Activated naive CD8-positive, alpha-beta T cell treated with anti-CD3 and anti-CD28 coated beads, Interleukin-2, amount 50 U/mL, for 24 hours (primary cell): Measurements from ENCODE around the gene CD244.
"Not testable (repeated sequence)": the region's sequence is repeated elsewhere in the genome, so short reads cannot be mapped to it uniquely, and the experiment has no call there.

ENCODE experiments used
- ATAC-seq: fragments of 150-1000 bp; cut with Tn5 transposase; one replicate; pipeline ENCODE4 v1.10.0; 2021
- DNase-seq: peaks from one replicate; pipeline ENCODE4 v3.0.0; 2021
- H3K27ac Mint-ChIP-seq: one replicate; pipeline ENCODE4 v1.8.0; 2021; ENCODE audit warnings: mild to moderate bottlenecking, mixed read lengths
- H3K27me3 Mint-ChIP-seq: one replicate; pipeline ENCODE4 v1.8.0; 2021; ENCODE audit warnings: mixed read lengths
- H3K36me3 Mint-ChIP-seq: one replicate; pipeline ENCODE4 v1.8.0; 2021; ENCODE audit warnings: low read depth, mixed read lengths
- H3K4me1 Mint-ChIP-seq: one replicate; pipeline ENCODE4 v1.8.0; 2021; ENCODE audit warnings: mixed read lengths
- H3K4me3 Mint-ChIP-seq: one replicate; pipeline ENCODE4 v1.8.0; 2021; ENCODE audit warnings: mild to moderate bottlenecking, moderate library complexity, mixed read lengths
- H3K9me3 Mint-ChIP-seq: one replicate; pipeline ENCODE4 v1.8.0; 2021; ENCODE audit warnings: mixed read lengths

CD244 gene

GRCh38 chr1:160885042-160885441 lies 22.4 kb upstream of the CD244 start, which contains the start of gene ITLN1:
Gene ITLN1 (minus strand): TSS chr1:160885180. CDS start chr1:160884877, 303 bp downstream.
- H3K27ac Mint-ChIP-seq = no peak within 1 kb of the TSS
- H3K9me3 Mint-ChIP-seq = no peaks in the 10 kb centered on the region
- H3K4me1 Mint-ChIP-seq = peaks cover 3% of the 10 kb centered on the region
- no peak for DNase-seq
- H3K36me3 Mint-ChIP-seq = no peaks in the 10 kb centered on the region
- no peak within 1 kb of the TSS for H3K4me3 Mint-ChIP-seq
- no peak for ATAC-seq
- H3K27me3 Mint-ChIP-seq = peaks cover 3% of the 10 kb centered on the region

GRCh38 chr1:160884579-160884978 lies 21.9 kb upstream of the CD244 start:
- Mint-ChIP-seq H3K27ac (no peak overlapping the region), H3K4me1 (peaks cover 3% of the 10 kb centered on the region), H3K4me3 (no peak overlapping the region), H3K27me3 (peaks cover 3% of the 10 kb centered on the region), H3K9me3 (no peaks in the 10 kb centered on the region), H3K36me3 (no peaks in the 10 kb centered on the region)
- ATAC-seq (peak; percentile 28), DNase-seq (no peak)

DNA sequence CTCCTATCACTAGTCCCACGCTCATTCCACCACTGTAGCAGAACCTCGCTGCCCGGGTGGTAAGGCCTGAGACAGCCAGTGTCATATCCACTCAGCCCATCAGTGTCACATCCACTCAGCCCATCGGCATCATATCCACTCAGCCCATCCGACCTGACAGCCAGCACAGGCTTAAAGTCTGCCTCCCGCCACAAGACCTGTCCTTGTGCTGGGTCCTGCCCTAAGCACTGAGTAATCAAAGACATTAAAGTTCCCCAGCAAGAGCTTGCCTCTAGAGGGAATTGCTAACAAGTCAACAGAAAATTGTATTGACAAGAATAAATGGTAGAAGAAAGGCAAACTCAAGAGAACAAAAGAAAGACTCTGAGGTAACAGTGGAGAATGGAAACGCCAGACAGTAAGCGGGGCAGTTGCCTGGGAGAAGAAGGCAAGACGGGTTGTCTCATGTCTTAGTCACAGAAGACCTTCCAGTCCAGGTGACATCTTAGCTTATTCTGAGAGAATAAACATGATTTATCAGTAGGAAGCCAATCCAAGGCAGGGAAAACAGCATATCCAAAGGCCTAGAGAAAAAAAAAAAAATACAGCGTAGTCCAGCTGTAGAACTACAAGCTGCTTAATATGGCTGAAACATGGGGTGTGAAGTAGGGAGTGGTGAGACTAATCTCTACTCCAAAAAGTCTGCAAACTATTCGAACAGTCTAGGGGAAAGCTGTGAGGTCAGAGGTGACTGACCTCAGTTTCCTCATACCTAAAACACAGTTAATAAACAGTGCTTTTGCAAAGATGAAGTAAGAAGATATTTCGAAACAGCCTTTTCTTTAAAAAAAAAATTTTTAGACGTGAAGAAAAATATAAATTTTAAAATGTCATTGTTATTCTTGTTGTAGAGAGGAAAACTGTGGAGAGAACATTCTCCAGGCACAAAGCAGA lies 21.2 kb upstream of the CD244 start:
- Mint-ChIP-seq H3K27ac (peak overlapping the region; percentile 11), H3K4me3 (no peak overlapping the region), H3K36me3 (no peaks in the 10 kb centered on the region), H3K4me1 (peaks cover 6% of the 10 kb centered on the region), H3K27me3 (peaks cover under 1% of the 10 kb centered on the region), H3K9me3 (no peaks in the 10 kb centered on the region)
- ATAC-seq (no peak), DNase-seq (no peak)

GRCh38 chr1:160882582-160882981 lies 19.9 kb upstream of the CD244 start:
- no peaks in the 10 kb centered on the region for H3K9me3 Mint-ChIP-seq
- no peak for DNase-seq
- H3K27me3 Mint-ChIP-seq = no peaks in the 10 kb centered on the region
- peaks cover 8% of the 10 kb centered on the region for H3K4me1 Mint-ChIP-seq
- no peak overlapping the region for H3K4me3 Mint-ChIP-seq
- ATAC-seq = no peak
- H3K36me3 Mint-ChIP-seq = no peaks in the 10 kb centered on the region
- H3K27ac Mint-ChIP-seq = no peak overlapping the region

DNA sequence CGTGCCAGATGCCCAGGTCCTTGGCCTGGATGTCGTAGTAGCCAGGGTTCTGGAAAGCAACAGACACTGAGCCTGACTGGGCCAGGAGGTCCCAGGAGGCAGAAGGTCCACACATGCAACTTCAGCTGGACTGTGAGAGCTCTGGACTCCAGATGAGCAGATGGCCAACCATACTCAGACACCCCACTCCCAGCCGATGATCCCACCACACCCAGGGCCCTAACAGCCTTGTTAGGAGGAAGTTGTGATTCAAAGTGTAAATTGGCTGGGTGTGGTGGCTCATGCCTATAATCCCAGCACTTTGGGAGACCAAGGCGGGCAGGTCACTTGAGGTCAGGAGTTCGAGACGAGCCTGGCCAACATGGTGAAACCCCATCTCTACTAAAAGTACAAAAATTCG lies 18.6 kb upstream of the CD244 start:
- not testable (repeated sequence) for H3K27me3 Mint-ChIP-seq, ATAC-seq, H3K9me3 Mint-ChIP-seq, H3K4me3 Mint-ChIP-seq, DNase-seq, H3K27ac Mint-ChIP-seq, H3K36me3 Mint-ChIP-seq
- H3K4me1 Mint-ChIP-seq = peaks cover 14% of the 10 kb centered on the region

DNA sequence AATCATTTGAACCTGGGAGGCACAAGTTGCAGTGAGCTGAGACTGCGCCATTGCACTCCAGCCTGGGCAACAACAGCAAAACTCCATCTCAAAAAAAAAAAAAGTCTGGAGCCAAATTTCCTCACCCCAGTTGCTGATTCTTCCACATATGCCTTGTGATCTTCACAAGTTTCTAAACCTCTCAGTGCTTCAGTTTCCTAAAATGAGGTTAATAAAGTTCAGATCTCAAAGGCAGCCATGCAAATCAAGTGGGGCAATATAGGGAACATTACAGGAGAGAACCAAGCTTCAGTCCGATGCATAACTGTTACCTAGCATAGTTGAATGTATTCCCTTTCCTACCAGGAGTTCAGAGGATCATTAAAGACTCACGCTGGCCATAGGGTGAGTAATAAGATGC lies 17.5 kb upstream of the CD244 start:
- no peaks in the 10 kb centered on the region for H3K9me3 Mint-ChIP-seq
- H3K27me3 Mint-ChIP-seq = no peaks in the 10 kb centered on the region
- DNase-seq (no peak), ATAC-seq (no peak)
- H3K36me3 Mint-ChIP-seq = no peaks in the 10 kb centered on the region
- H3K4me3 Mint-ChIP-seq = no peak overlapping the region
- no peak overlapping the region for H3K27ac Mint-ChIP-seq
- H3K4me1 Mint-ChIP-seq = peaks cover 21% of the 10 kb centered on the region

DNA sequence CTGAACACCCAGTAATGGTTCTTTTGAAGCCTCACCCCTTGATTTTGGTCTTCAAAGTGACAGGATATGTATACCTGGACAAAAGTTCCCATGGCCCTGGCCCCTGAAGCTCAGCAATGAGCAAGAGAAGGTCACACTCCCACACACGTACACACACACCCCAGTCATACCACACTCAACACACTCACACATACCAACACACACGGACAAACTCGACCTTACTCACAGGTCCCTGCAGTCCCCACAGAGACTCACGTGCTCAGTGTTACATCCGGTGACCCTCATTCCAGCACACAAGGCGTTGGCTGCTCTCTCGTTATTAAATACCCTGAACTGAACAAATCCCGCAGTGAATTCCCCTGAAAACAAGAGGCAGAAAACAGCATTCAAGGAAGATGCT lies 16.4 kb upstream of the CD244 start:
- H3K36me3 Mint-ChIP-seq = no peaks in the 10 kb centered on the region
- peaks cover 26% of the 10 kb centered on the region for H3K4me1 Mint-ChIP-seq
- H3K27me3 Mint-ChIP-seq = no peaks in the 10 kb centered on the region
- H3K4me3 Mint-ChIP-seq = no peak overlapping the region
- no peaks in the 10 kb centered on the region for H3K9me3 Mint-ChIP-seq
- DNase-seq (no peak), ATAC-seq (peak; percentile 52)
- H3K27ac Mint-ChIP-seq = no peak overlapping the region

- DNase-seq = no peak
- Mint-ChIP-seq H3K9me3 (no peaks in the 10 kb centered on the region), H3K36me3 (no peaks in the 10 kb centered on the region), H3K27ac (peak overlapping the region; percentile 20), H3K4me3 (no peak overlapping the region), H3K4me1 (peaks cover 26% of the 10 kb centered on the region), H3K27me3 (no peaks in the 10 kb centered on the region)
- ATAC-seq = no peak
Measured at GRCh38 chr1:160877221-160877620, 14.5 kb upstream of the CD244 start.

DNA sequence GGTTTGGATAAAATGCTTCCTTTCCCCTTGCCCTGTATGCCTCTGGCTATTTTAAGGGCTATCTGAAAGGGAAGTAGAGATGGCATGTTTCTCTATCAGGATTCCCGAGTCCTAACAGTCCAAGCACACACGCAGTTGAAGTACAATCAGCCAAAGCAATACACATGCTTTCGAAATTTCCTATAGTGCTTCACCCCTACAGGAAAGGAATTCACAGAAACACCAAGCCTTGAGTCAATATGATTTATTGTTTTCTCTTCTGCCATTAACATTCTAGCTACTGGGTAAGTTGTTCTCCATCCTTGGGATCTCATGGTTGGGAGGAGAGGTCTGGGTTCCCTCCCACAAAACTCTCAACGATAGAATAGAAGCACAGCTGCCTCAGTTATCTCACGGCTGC lies 13.6 kb upstream of the CD244 start:
- Mint-ChIP-seq H3K27me3 (no peaks in the 10 kb centered on the region), H3K4me3 (no peak overlapping the region), H3K9me3 (no peaks in the 10 kb centered on the region), H3K36me3 (no peaks in the 10 kb centered on the region), H3K4me1 (peaks cover 26% of the 10 kb centered on the region), H3K27ac (no peak overlapping the region)
- DNase-seq (no peak), ATAC-seq (no peak)

DNA sequence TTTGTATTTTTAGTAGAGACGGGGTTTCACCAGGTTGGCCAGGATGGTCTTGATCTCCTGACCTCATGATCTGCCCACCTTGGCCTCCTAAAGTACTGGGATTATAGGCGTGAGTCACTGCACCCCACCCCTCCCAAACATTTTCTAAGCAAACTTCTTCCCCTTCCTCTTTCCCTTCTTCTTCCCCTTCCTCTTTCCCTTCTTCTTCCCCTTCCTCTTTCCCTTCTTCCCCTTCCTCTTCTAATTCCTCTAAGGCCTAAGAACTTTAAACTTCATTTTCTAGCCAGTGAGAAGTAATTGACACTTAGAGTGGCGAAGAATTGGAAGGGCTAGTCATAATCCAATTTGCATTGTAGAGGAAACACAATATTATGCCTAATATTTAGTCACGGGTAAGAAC lies 12.9 kb upstream of the CD244 start:
- H3K27me3 Mint-ChIP-seq, ATAC-seq, H3K9me3 Mint-ChIP-seq, H3K27ac Mint-ChIP-seq, DNase-seq, H3K36me3 Mint-ChIP-seq, H3K4me3 Mint-ChIP-seq: not testable (repeated sequence)
- peaks cover 26% of the 10 kb centered on the region for H3K4me1 Mint-ChIP-seq

DNA sequence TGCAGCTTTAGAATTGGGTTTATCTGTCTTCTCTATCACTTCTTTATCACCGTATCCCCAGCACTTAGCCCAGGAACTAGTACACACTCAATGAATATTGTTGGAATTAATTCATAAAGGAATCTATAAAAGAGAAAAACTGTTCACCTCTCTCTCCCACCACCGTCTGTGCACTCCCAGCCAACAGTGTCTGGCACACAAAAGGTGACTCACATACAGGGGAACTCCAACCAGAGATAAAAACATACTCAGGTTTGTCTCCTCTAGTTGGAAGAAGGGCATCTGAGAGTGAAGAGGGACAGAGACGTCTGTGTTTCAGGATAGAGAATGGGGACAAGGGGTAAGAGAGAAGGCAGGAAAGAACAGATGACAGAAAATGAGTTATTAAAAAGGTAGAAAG lies 12.2 kb upstream of the CD244 start:
- H3K4me1 Mint-ChIP-seq = peaks cover 26% of the 10 kb centered on the region
- ATAC-seq (peak; percentile 80), DNase-seq (no peak)
- H3K27ac Mint-ChIP-seq = no peak overlapping the region
- no peaks in the 10 kb centered on the region for H3K36me3 Mint-ChIP-seq
- no peaks in the 10 kb centered on the region for H3K27me3 Mint-ChIP-seq
- H3K4me3 Mint-ChIP-seq = no peak overlapping the region
- H3K9me3 Mint-ChIP-seq = no peaks in the 10 kb centered on the region

- no peak overlapping the region for H3K27ac Mint-ChIP-seq
- no peak for DNase-seq
- H3K9me3 Mint-ChIP-seq = no peaks in the 10 kb centered on the region
- peaks cover 25% of the 10 kb centered on the region for H3K4me1 Mint-ChIP-seq
- ATAC-seq = no peak
- H3K4me3 Mint-ChIP-seq = no peak overlapping the region
- H3K36me3 Mint-ChIP-seq = no peaks in the 10 kb centered on the region
- no peaks in the 10 kb centered on the region for H3K27me3 Mint-ChIP-seq
Measured at GRCh38 chr1:160868141-160868540, 5.5 kb upstream of the CD244 start.

DNA sequence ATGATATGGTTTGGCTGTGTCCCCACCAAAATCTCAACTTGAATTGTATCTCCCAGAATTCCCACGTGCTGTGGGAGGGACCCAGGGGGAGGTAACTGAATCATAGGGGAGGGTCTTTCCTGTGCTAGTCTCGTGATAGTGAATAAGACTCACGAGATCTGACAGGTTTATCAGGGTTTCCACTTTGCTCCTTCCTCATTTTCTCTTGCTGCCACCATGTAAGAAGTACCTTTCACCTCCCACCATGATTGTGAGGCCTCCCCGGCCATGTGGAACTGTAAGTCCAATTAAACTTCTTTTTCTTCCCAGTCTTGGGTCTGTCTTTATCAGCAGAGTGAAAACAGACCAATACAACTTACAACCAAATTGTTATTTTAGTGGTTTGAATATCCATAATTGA lies 5.0 kb upstream of the CD244 start:
- ATAC-seq, H3K4me3 Mint-ChIP-seq, H3K27ac Mint-ChIP-seq, H3K27me3 Mint-ChIP-seq, H3K36me3 Mint-ChIP-seq, DNase-seq, H3K9me3 Mint-ChIP-seq: not testable (repeated sequence)
- peaks cover 30% of the 10 kb centered on the region for H3K4me1 Mint-ChIP-seq

GRCh38 chr1:160866695-160867260 lies 4.1 kb upstream of the CD244 start:
- Mint-ChIP-seq H3K27ac (no peak overlapping the region), H3K4me1 (peaks cover 38% of the 10 kb centered on the region), H3K9me3 (no peaks in the 10 kb centered on the region)

DNA sequence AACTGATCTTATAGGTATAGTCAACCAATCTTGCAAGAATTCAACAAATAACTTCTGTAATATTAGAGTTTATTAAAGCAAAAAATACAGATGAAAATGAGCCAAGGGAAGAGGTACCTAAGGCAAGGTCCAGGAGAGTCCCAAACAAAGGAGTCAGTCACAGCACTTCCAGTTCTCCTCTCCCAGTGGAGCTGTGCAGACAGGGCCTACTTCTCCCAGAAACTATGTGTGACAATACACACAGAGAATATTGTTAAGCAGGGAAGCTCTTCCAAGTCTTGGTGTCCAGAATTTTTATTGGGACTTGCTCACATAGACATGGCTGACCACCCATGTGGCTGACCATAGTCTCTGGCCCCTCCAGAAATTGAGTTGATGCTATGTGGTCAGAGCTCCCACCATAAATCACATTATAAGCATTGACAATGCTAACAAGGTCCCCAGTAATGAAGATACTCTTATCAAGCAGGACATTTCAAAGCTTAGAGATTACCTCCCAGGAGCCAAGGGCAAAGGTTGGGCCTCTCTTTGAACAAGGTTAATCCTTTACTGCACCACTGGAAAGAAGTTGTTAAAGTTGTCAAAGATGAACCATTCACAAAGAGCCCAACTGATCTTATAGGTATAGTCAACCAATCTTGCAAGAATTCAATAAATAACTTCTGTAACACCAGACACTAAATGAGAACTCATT lies 3.5 kb upstream of the CD244 start:
- H3K4me1 Mint-ChIP-seq = peaks cover 42% of the 10 kb centered on the region
- no peak overlapping the region for H3K27ac Mint-ChIP-seq
- ATAC-seq = no peak
- H3K27me3 Mint-ChIP-seq = peaks cover 1% of the 10 kb centered on the region
- DNase-seq = no peak
- no peaks in the 10 kb centered on the region for H3K9me3 Mint-ChIP-seq
- no peaks in the 10 kb centered on the region for H3K36me3 Mint-ChIP-seq
- H3K4me3 Mint-ChIP-seq = no peak overlapping the region

More at GRCh38 chr1:160866695-160867260, 4.1 kb upstream of the CD244 start:
- Mint-ChIP-seq H3K27me3 (no peaks in the 10 kb centered on the region), H3K36me3 (no peaks in the 10 kb centered on the region), H3K4me3 (no peak overlapping the region)
- ATAC-seq (no peak), DNase-seq (no peak)
